NCI-H2029 treated with DMSO at 0.1 percent for 48 hours (cell line): Measurements from ENCODE around the gene XRN2.
"Not testable (repeated sequence)": the region's sequence is repeated elsewhere in the genome, so short reads cannot be mapped to it uniquely, and the experiment has no call there.

Experiments
- DNase-seq: peaks from one replicate; lab custom pipeline; 2025; lab: John Stamatoyannopoulos, UW

The XRN2 gene

GRCh38 chr20:21344961-21345360, 41.8 kb downstream of the XRN2 start:
- DNase-seq, result no peak

- no peak for DNase-seq
Observed at GRCh38 chr20:21352703-21353102, 49.6 kb downstream of the XRN2 start.

- no peak for DNase-seq
Observed at GRCh38 chr20:21353236-21353635, 50.1 kb downstream of the XRN2 start.

- no peak for DNase-seq
Observed at GRCh38 chr20:21355981-21356380, 52.9 kb downstream of the XRN2 start.

GRCh38 chr20:21356386-21356785, 53.3 kb downstream of the XRN2 start:
- DNase-seq, result no peak

DNA sequence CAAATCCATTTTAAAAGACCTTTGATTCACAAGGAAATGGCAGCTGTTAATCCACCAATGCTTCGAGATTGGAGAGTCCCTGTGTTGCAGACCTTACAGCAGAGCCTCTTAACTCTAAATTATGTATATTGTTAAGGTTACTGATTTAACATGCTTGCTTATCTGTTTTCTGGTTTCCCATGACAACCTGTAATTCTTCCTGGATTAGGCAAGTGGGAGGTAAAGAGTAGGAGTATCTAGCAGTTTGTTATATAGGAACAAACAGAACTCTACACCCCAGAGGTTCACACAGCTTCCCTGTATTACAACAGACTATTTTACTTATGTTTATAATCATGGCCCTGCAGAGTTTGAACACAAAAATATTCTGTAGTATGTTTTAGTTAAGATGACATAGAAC, 54.7 kb downstream of the XRN2 start:
- DNase-seq, result peak; percentile 61

GRCh38 chr20:21358737-21359136, 55.6 kb downstream of the XRN2 start:
- no peak for DNase-seq

GRCh38 chr20:21360705-21361104, 57.6 kb downstream of the XRN2 start:
- DNase-seq, result no peak

GRCh38 chr20:21361266-21361665, 58.1 kb downstream of the XRN2 start:
- peak; percentile 48 for DNase-seq

DNA sequence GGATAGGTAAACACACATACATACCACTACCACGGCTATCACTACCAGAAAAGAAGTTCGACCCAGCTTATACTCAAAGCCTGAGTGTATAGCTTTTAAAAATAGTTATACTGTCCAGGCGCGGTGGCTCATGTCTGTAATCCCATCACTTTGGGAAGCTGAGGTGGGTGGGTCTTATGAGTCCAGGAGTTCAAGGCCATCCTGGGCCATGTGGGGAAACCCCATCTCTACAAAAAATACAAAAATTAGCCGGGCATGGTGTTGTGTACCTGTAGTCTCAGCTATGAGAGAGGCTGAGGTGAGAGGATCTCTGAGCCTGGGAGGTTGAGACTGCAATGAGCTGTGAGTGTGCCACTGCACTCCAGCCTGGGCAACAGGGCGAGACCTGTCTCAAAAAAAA, 61.3 kb downstream of the XRN2 start:
- DNase-seq, result no peak

DNA sequence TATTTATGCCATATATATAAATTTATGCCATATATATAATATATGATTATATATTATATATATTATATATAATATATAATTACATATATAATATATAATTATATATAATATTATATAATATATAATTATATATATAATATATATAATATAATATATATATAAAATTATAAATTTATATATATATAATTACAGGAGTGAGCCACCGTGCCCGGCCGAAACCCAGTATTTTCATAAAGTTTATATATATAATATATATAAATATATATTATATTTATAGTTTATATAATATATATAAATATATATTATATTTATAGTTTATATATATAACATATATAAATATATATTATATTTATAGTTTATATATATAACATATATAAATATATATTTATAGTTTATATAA, 62.6 kb downstream of the XRN2 start:
- DNase-seq, result no peak

DNA sequence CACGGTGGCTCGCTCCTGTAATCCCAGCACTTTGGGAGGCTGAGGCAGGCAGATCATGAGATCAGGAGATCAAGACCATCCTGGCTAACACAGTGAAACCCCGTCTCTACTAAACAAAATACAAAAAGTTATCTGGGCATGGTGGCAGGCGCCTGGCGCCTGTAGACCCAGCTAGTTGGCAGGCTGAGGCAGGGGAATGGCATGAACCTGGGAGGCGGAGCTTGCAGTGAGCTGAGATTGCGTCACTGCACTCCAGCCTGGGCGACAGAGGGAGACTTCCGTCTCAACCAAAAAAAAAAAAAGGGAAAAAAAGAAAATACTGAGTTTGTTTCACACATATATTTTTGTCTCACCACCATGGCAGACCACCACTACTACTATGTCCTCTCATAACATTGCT, 63.1 kb downstream of the XRN2 start:
- DNase-seq, result not testable (repeated sequence)

GRCh38 chr20:21368791-21369190, 65.7 kb downstream of the XRN2 start:
- DNase-seq, result no peak

DNA sequence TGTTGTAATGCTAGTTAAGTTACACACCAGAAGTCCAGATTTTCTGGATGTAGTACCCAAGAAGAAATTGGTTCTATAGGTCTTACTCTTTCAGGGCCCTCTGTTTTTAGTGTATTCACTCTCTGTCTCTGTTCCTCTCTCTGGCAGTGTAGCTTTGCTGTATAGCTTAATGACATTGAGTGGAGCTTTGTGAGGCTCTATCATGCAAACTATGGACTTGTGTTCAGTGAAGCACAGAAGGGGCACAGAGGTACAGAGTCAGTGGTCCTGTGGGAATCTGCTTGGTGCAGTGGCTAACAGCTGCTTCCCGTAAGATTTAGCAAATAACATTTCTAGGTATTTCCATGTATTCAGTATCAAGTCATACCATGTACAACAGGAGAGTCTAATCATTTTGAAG, 68.1 kb downstream of the XRN2 start:
- DNase-seq, result no peak

- DNase-seq, result no peak
Observed at GRCh38 chr20:21372016-21372415, 68.9 kb downstream of the XRN2 start.

- DNase-seq, result no peak
Observed at GRCh38 chr20:21373436-21373835, 70.3 kb downstream of the XRN2 start.

GRCh38 chr20:21376626-21377025, 73.5 kb downstream of the XRN2 start:
- no peak for DNase-seq

- DNase-seq, result no peak
Observed at GRCh38 chr20:21377701-21378100, 74.6 kb downstream of the XRN2 start.

GRCh38 chr20:21378259-21378658, 75.1 kb downstream of the XRN2 start:
- DNase-seq, result no peak

DNA sequence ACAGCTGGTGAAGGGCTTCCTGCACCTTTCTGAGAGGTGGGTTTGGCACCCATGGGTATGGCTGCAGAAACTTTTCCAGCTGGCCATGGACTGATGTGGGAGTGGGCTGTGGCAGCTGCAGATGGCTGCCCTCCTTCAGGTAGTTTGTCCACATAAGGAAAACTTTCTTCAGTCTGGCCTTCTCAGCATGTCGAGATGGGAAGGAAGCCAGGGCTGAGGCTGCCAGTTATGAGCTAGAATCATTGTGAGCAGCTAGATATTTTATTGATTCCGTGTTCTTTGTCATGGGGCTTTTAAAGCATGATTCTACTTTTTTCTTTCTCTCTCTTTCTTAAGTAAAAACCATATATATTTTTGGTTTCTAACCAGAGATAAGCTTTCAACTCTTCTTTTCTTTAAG, 77.6 kb downstream of the XRN2 start:
- DNase-seq, result no peak

- DNase-seq, result no peak
Observed at GRCh38 chr20:21381619-21382018, 78.5 kb downstream of the XRN2 start.

DNA sequence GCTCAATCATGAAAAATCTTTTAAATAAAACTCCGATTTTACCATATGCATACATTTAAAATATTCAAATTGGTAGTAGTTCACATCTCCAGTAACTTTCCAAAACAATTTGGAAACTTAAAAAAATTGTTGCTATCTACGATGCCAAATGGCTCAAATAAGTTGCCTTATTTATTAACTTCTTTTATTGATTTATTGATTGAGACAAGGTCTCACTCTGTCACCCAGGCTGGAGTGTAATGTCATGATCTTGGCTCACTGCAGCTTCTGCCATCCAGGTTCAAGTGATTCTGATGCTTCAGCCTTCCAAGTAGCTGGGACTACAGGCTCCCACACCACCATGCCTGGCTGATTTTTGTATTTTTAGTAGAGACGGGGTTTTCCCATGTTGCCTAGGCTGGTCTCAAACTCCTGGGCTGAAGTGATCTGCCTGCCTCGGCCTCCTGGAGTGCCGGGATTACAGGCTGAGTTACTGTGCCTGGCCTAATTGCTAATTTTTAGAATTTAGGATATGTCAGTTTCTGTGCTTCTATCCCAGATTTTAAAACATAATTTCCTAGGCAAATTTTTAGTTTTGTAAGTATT, 81.3 kb downstream of the XRN2 start:
- DNase-seq, result no peak

- DNase-seq, result no peak
Observed at GRCh38 chr20:21386111-21386510, 83.0 kb downstream of the XRN2 start.

- peak; percentile 76 for DNase-seq
Observed at GRCh38 chr20:21387528-21387927, 84.4 kb downstream of the XRN2 start.

DNA sequence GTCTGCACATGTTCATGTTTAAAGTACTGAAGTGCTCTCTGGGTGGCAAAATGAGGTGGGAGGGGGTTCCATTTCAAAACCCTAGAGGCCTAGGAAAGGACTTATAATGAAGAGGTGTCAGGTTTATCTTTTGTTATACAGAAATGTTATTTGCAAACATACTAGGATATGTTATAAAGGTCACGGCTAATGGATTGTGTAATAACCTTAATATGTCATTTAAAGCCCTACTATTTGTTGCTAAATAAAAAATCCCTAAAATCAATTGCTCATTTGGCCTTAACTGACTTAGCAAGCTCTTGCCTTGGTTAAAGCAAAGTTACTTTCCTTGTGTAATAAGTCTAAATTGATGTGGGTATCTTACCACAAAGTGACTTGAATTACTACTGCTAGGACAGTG, 85.4 kb downstream of the XRN2 start:
- DNase-seq, result peak; percentile 53
